GM18508 (cell line): ENCODE results near the gene PARD3.
"Not testable (repeated sequence)": the region's sequence is repeated elsewhere in the genome, so short reads cannot be mapped to it uniquely, and the experiment has no call there.

Experiments used
- ATAC-seq: cut with Tn5 transposase; IDR thresholded peaks from one replicate; pipeline ENCODE4 v1.9.1; 2021; ENCODE audit warnings: moderate number of reproducible peaks; ENCODE audit not compliant: insufficient read depth, unreplicated experiment

Gene PARD3

GRCh38 chr10:34722404-34722803 is 92.7 kb downstream of the PARD3 start:
- no peak for ATAC-seq

GRCh38 chr10:34721208-34721840 is 93.8 kb downstream of the PARD3 start:
- no peak for ATAC-seq

- no peak for ATAC-seq
Measured at GRCh38 chr10:34719746-34720145, 95.3 kb downstream of the PARD3 start.

GRCh38 chr10:34719328-34719727 is 95.8 kb downstream of the PARD3 start:
- no peak for ATAC-seq

- ATAC-seq, result no peak
Measured at GRCh38 chr10:34717429-34717828, 97.7 kb downstream of the PARD3 start.

- ATAC-seq, result peak; percentile 77
Measured at GRCh38 chr10:34716958-34717357, 98.1 kb downstream of the PARD3 start.

GRCh38 chr10:34716234-34716633 is 98.9 kb downstream of the PARD3 start:
- no peak for ATAC-seq

- no peak for ATAC-seq
Measured at GRCh38 chr10:34715511-34716187, 99.4 kb downstream of the PARD3 start.

GRCh38 chr10:34713875-34714274 is 101.2 kb downstream of the PARD3 start:
- no peak for ATAC-seq

GRCh38 chr10:34711500-34711899 is 103.6 kb downstream of the PARD3 start:
- no peak for ATAC-seq

- ATAC-seq, result no peak
Measured at GRCh38 chr10:34710391-34710751, 104.7 kb downstream of the PARD3 start.

GRCh38 chr10:34709637-34710390 is 105.3 kb downstream of the PARD3 start:
- no peak for ATAC-seq

GRCh38 chr10:34707656-34708055 is 107.4 kb downstream of the PARD3 start:
- no peak for ATAC-seq

GRCh38 chr10:34706992-34707391 is 108.1 kb downstream of the PARD3 start:
- ATAC-seq, result not testable (repeated sequence)

- ATAC-seq, result no peak
Measured at GRCh38 chr10:34706147-34706546, 108.9 kb downstream of the PARD3 start.

GRCh38 chr10:34705563-34705962 is 109.5 kb downstream of the PARD3 start:
- ATAC-seq, result no peak

GRCh38 chr10:34704526-34705184 is 110.4 kb downstream of the PARD3 start:
- no peak for ATAC-seq

- ATAC-seq, result no peak
Measured at GRCh38 chr10:34702982-34703381, 112.1 kb downstream of the PARD3 start.

- no peak for ATAC-seq
Measured at GRCh38 chr10:34702093-34702937, 112.8 kb downstream of the PARD3 start.

- no peak for ATAC-seq
Measured at GRCh38 chr10:34701194-34701593, 113.9 kb downstream of the PARD3 start.
